ENCODE results near the gene ST8SIA5.

Gene ST8SIA5

GRCh38 chr18:46624127-46624526 is 132.7 kb downstream of the ST8SIA5 start:
- no peak for DNase-seq (ENCODE audit: low read depth)
- H3K4me3 ChIP-seq (ENCODE audit: low read length), result no peak overlapping the region
- no peak for TF ChIP-seq CTCF (conservative IDR thresholded peaks at IDR 0.05; ENCODE audit: low read depth, low read length)

DNA sequence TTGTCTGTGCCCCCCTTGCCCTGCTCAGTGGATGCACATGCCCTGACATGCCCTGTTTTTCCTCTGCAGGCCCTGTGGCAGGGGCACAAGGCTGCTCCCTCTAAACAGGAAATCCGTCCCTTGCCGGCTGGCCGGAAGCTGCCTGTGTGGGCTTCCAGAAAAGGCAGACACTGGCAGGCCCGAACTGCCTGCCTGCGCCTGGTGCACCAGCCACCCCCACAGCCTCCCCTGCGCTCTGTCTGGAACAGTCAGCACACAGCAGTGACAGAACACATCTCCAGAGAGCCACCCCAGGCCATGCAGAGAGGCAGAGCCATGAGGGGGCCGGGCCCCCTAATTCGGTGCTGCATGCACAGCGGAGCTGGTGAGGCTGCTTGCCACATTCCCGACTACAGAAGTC is 133.3 kb downstream of the ST8SIA5 start:
- H3K4me3 ChIP-seq (ENCODE audit: low read length), result no peak overlapping the region
- no peak for TF ChIP-seq CTCF (conservative IDR thresholded peaks at IDR 0.05; ENCODE audit: low read depth, low read length)
- no peak for DNase-seq (ENCODE audit: low read depth)

- TF ChIP-seq CTCF (conservative IDR thresholded peaks at IDR 0.05; ENCODE audit: low read depth, low read length), result no peak
- no peak overlapping the region for H3K4me3 ChIP-seq (ENCODE audit: low read length)
- DNase-seq (ENCODE audit: low read depth), result no peak
Observed at GRCh38 chr18:46622999-46623398, 133.9 kb downstream of the ST8SIA5 start.

DNA sequence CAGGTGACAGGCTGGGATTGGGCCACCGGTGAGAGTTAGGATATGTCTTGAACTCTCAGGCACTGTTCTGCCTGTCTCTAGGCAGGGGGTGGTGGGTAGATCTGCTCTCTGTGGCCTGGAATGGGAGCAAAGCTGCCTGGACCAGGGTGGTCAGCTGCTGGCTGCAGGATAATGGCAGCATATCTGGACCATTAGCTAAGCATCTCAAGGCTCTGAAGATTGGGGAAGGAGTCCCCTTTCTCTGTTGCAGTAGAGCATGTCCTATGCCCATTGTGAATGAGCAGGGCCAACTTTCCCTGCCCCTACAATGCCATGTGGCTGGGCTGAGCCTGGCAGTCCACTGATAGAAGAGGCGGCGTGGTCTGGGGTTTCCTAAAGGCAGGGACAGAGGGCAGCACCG is 134.4 kb downstream of the ST8SIA5 start:
- no peak for TF ChIP-seq CTCF (conservative IDR thresholded peaks at IDR 0.05; ENCODE audit: low read depth, low read length)
- DNase-seq (ENCODE audit: low read depth), result no peak
- H3K4me3 ChIP-seq (ENCODE audit: low read length), result no peak overlapping the region

GRCh38 chr18:46621871-46622270 is 135.0 kb downstream of the ST8SIA5 start:
- no peak for DNase-seq (ENCODE audit: low read depth)
- no peak overlapping the region for H3K4me3 ChIP-seq (ENCODE audit: low read length)
- TF ChIP-seq CTCF (conservative IDR thresholded peaks at IDR 0.05; ENCODE audit: low read depth, low read length), result no peak

DNA sequence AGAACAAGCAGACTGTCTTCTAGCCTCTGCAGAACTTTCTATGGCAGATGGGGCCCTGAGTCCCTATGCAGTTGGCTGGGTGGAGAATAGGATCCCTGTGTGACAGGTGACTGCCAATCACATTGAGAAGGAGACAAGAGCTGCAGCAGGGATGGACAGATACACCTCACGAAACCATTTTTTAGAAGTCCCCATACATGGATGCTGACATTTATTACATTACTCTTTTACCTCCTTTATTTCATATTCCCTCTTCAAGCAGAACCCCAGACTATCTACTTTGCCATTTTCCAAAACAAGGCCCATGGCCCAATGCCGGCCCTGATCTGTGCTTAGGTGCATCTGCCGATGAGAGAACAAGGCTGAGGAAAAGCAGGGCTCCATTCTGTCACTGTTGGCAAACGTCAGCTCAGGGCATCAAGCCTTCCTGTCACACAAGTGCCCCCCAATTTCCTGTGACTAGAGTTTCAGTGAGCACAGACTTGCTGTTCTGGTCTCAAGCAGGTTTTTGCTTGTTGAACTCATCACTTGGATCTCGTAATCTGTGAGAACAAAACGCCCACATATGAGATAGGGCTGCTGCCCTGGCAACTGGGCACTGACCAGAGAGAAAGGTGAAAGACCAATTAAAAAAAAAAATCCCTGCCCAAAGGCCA is 135.6 kb downstream of the ST8SIA5 start:
- H3K4me3 ChIP-seq (ENCODE audit: low read length), result no peak overlapping the region
- DNase-seq (ENCODE audit: low read depth), result no peak
- no peak for TF ChIP-seq CTCF (conservative IDR thresholded peaks at IDR 0.05; ENCODE audit: low read depth, low read length)

DNA sequence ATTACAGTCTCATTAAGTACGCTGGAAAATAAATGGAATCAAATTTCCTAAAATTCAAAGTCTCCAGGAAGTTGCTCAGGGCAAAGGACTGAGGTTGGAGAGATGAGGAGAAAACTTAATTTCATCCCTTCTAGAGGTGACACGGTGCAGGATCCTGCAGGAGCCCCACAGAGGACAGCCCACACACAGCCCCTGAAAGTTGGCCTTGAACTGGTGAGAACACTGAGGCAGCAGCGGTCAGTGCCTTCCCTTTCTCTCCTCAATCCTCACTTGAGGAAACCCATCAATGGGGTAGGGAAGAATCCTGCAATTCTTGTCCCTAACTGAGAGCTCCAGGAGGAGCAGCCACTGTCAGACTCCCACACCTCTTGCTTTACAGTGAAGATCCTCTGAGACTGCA is 137.3 kb downstream of the ST8SIA5 start:
- TF ChIP-seq CTCF (conservative IDR thresholded peaks at IDR 0.05; ENCODE audit: low read depth, low read length), result no peak
- no peak overlapping the region for H3K4me3 ChIP-seq (ENCODE audit: low read length)
- DNase-seq (ENCODE audit: low read depth), result no peak
